HepG2 (cell line): Measurements from ENCODE around the gene LDAH. TPM values are rescaled to one million over a fixed set of nuclear protein-coding genes. Genes with fewer than 3 reads are reported as not detected.

ENCODE experiments used
- AHDC1 ChIP-seq: sonication (generic); formaldehyde crosslinking; IDR thresholded peaks from 2 replicates; pipeline ENCODE4 v1.5.1; 2020; ENCODE audit warnings: mild to moderate bottlenecking, missing genetic modification reagents, borderline replicate concordance
- DR1 ChIP-seq: sonication (generic); formaldehyde crosslinking; IDR thresholded peaks from 2 replicates; pipeline ENCODE4 v1.8.0; 2021; ENCODE audit warnings: mild to moderate bottlenecking, missing genetic modification reagents, inconsistent platforms
- KDM5A ChIP-seq: fragments of 200-600 bp; sonication (generic); IDR thresholded peaks from 2 replicates; pipeline ENCODE4 v1.7.0; 2018; ENCODE audit warnings: antibody characterized with exemption, mild to moderate bottlenecking, low read length, borderline replicate concordance
- KLF9 ChIP-seq: IDR thresholded peaks from 2 replicates; pipeline ENCODE4 v1.6.1; 2016; ENCODE audit warnings: low read depth
- MXD1 ChIP-seq: sonication (generic); formaldehyde crosslinking; IDR thresholded peaks from 2 replicates; pipeline ENCODE4 v1.4.0; 2020; ENCODE audit warnings: mild to moderate bottlenecking, missing genetic modification reagents
- REL ChIP-seq: sonication (generic); formaldehyde crosslinking; conservative IDR thresholded peaks from 2 replicates; pipeline ENCODE4 v1.8.0; 2022; ENCODE audit warnings: mild to moderate bottlenecking, missing genetic modification reagents, moderate library complexity
- SCMH1 ChIP-seq: sonication (generic); formaldehyde crosslinking; IDR thresholded peaks from 2 replicates; pipeline ENCODE4 v1.9.0; 2021; ENCODE audit warnings: missing genetic modification reagents, mild to moderate bottlenecking, borderline replicate concordance
- SMAD1 ChIP-seq: sonication (generic); formaldehyde crosslinking; IDR thresholded peaks from 2 replicates; pipeline ENCODE4 v1.4.0; 2020; ENCODE audit warnings: missing genetic modification reagents, low read depth, mild to moderate bottlenecking, borderline replicate concordance
- SP5 ChIP-seq: IDR thresholded peaks from 2 replicates; pipeline ENCODE4 v1.6.1; 2016; ENCODE audit warnings: low read depth, borderline replicate concordance
- TCF12 ChIP-seq, 2 experiments: fragments of 450-650 bp in 1 of 2; sonication (generic) in 1 of 2; formaldehyde crosslinking in 1 of 2; IDR thresholded peaks; 2 replicates each; pipeline versions ENCODE4 v1.6.1 to v1.8.0; 2017 to 2022; ENCODE audit warnings: antibody characterized with exemption in 1 of 2, mild to moderate bottlenecking in 1 of 2, missing genetic modification reagents in 1 of 2, moderate library complexity in 1 of 2
- ZBTB4 ChIP-seq: sonication (generic); formaldehyde crosslinking; IDR thresholded peaks from 2 replicates; pipeline ENCODE4 v1.4.0; 2020; ENCODE audit warnings: missing genetic modification reagents, mild to moderate bottlenecking, borderline replicate concordance
- ZBTB7B ChIP-seq: sonication (generic); formaldehyde crosslinking; IDR thresholded peaks from 2 replicates; pipeline ENCODE4 v1.4.0; 2020; ENCODE audit warnings: missing genetic modification reagents
- ZFP36 ChIP-seq: fragments of 150-350 bp; IDR thresholded peaks from 2 replicates; pipeline ENCODE4 v1.6.1; 2018; ENCODE audit warnings: borderline replicate concordance, low read length, low read depth; ENCODE audit not compliant: partially characterized antibody
- ZMYM2 ChIP-seq: sonication (generic); formaldehyde crosslinking; IDR thresholded peaks from 2 replicates; pipeline ENCODE4 v1.8.0; 2022; ENCODE audit warnings: mild to moderate bottlenecking, missing genetic modification reagents
- ZNF256 ChIP-seq: sonication (generic); formaldehyde crosslinking; conservative IDR thresholded peaks from 2 replicates; pipeline ENCODE4 v1.4.0; 2020; ENCODE audit warnings: missing genetic modification reagents
- ZNF282 ChIP-seq: fragments of 450-650 bp; IDR thresholded peaks from 2 replicates; pipeline ENCODE4 v1.6.1; 2018; ENCODE audit not compliant: partially characterized antibody
- ZNF780A ChIP-seq: sonication (generic); formaldehyde crosslinking; IDR thresholded peaks from 2 replicates; pipeline ENCODE4 v1.8.0; 2022; ENCODE audit warnings: mild to moderate bottlenecking, missing genetic modification reagents, moderate library complexity
- ZNF781 ChIP-seq: sonication (generic); formaldehyde crosslinking; IDR thresholded peaks from 2 replicates; pipeline ENCODE4 v1.5.1; 2020; ENCODE audit warnings: borderline replicate concordance, mild to moderate bottlenecking, missing genetic modification reagents; ENCODE audit errors: not compliant biosample characterization
- ZNF883 ChIP-seq: sonication (generic); formaldehyde crosslinking; IDR thresholded peaks from 2 replicates; pipeline ENCODE4 v1.5.1; 2020; ENCODE audit warnings: mild to moderate bottlenecking, missing genetic modification reagents; ENCODE audit errors: not compliant biosample characterization
- polyA plus RNA-seq, 8 experiments: library from polyadenylated mRNA; depleted of rRNA in 3 of 8; stranded (reverse) in 7 of 8; unstranded in 1 of 8; fragments of >200 nt; fragmentation: Illumina TruSeq in 4 of 8; extraction: Trizol in 4 of 8; gene quantifications; 2 replicates each; pipeline versions ENCODE4 v1.2.1 to v1.2.3, GENCODE V29; 2011 to 2016; ENCODE audit warnings: low read depth in 4 of 8, missing spikeins in 1 of 8, mixed read lengths in 1 of 8; ENCODE audit not compliant: insufficient read depth in 1 of 8
- total RNA-seq, 5 experiments: library from RNA; depleted of rRNA; stranded (reverse); fragments of >200 nt; fragmentation: Illumina TruSeq; extraction: Trizol; gene quantifications; 2 replicates each; pipeline ENCODE4 v1.2.3, GENCODE V29; 2016; ENCODE audit warnings: low read depth in 1 of 5

The LDAH gene
- total and polyA plus RNA-seq, 2 of the 13 experiments (the other 11 are each of a cell fraction or from before 2014, with no cell fraction given), result 28.8 to 46.2 TPM

- no peak for TF ChIP-seq REL
- no peak for TF ChIP-seq ZNF282
- no peak for TF ChIP-seq ZNF781
- no peak for TF ChIP-seq ZNF256 (CRISPR knock-in tag)
- TF ChIP-seq TCF12 (IDR thresholded peaks at IDR 0.05), result no peak
- no peak for TF ChIP-seq TCF12 (CRISPR knock-in tag; IDR thresholded peaks at IDR 0.05)
- no peak for TF ChIP-seq DR1 (CRISPR knock-in tag)
- TF ChIP-seq KDM5A, result no peak
- TF ChIP-seq ZMYM2, result no peak
- 0 out of 2 replicates have a peak, but pooled peaks have one; percentile 27 for TF ChIP-seq MXD1
- TF ChIP-seq ZNF883, result peak; percentile 71
- TF ChIP-seq ZNF780A, result no peak
- TF ChIP-seq ZBTB7B (CRISPR knock-in tag), result peak; percentile 92
- TF ChIP-seq AHDC1 (CRISPR knock-in tag), result no peak
- peak; percentile 62; the same call in 1 of the 2 replicates for TF ChIP-seq SMAD1 (CRISPR knock-in tag)
- no peak for TF ChIP-seq KLF9 (CRISPR knock-in tag)
- TF ChIP-seq SP5, result no peak; the same call in 1 of the 2 replicates
- TF ChIP-seq ZBTB4 (CRISPR knock-in tag), result peak; percentile 87
- TF ChIP-seq SCMH1 (CRISPR knock-in tag), result no peak
- TF ChIP-seq ZFP36, result peak; percentile 69
These were observed 187.0 kb downstream of the LDAH start (continued) for GRCh38 chr2:20635675-20636584.
